GM21825 (cell line): Measurements from ENCODE around the gene SLC22A14.

Experiments used
- ATAC-seq: cut with Tn5 transposase; IDR thresholded peaks from one replicate; pipeline ENCODE4 v1.9.1; 2021; ENCODE audit warnings: mild to moderate bottlenecking, moderate library complexity; ENCODE audit not compliant: unreplicated experiment

SLC22A14 gene

DNA sequence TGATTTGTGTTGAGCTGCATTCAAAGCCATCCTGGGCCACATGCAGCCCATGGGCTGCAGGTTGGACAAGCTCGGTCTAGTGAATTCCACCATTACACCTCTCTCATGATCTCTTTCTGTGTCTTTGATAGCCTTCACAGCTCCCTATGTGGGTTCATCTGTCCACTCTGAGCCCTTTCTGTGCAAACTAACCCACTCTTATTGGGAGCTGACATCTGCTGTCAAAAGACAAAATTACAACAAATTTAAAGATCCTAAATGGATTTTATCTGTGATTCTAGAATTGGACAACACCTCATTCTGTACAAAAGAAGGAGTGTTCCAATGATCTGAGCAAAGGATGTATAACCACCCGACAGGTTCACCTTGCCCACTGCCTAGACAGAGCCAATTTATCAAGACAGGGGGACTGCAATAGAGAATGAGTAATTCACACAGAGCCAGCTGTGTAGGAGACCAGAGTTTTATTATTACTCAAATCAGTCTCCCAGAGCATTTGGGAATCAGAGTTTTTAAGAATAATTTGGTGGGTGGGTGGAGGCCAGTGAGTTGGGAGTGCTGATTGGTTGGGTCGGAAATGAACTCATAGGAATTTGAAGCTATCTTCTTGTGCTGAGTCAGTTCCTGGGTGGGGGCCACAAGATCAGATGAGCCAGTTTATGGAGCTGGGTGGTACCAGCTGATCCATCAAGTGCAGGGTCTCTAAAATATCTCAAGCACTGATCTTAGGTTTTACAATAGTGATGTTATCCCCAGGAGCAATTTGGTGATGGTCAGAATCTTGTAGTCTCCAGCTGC is 61.9 kb downstream of the SLC22A14 start:
- ATAC-seq = no peak

DNA sequence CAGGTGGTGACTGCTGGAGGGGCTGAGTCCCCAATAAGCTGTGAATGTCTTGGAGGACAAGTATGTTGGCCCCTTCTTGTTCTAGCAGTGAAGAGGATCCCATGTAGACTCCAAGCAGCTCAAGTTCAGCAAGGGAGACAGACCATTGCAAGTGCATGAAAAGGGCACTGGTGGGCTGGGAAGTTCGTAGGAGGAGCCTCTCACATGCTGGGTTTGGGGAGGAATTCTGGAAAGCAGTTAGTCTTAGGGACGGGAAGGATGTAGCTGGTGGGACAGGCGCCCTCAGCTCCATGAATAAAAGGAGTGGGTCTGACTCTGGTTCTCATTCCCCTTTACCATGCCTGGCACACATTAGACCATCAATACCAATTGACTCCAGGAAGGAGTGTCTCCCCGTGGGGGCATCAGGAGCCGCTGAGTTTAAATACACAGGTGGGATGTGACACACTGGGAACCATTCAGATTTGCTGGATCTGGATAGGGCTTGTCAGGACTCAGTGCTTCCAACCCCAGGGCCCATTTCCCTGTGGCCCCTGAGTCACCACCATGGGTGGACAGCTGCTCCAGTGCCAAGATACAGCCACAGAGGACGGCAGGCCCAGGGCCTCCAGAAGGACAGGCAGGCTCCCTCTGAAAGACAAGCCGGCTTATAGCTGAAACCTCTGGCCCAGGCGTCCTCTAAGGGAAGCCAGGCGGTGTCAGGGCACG is 63.9 kb downstream of the SLC22A14 start:
- ATAC-seq = peak; percentile 22

DNA sequence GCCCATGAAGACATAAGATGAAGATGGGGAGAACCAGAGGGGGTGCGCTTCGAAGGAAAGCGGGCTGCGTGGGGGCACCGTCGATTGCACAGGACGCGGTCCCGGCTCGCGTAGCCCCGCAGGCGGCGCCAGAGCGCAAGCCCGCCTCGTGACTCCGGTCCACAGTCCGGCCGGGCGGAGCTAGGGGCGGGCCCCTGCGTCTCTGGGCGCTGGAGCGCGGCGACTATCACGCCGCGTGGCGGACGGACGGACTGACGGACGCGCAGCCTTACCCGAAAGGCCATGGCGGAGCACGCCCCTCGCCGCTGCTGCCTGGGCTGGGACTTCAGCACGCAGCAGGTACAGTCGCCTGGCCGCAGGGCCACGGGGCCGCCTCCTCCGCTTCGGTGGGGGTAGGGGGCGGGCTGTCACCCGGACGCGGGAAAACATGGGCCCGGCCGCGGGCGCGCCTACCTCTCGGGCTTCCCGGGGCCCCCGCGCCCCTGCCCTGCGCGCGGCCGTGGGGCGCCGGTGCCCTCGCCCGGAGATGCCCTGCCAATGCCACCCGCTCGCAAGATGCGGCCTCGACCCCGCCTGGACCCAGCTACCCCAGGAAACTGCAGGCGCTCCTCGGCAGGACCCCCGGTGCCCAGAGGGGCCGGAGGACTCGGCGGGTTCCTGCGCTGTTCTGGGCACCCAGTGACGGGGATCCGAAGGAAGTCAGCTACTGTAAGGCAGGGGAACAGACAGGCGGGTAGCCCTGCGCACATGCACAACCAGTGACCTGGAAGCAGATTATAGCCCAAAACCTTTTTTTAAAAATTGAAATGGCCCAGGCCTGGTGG is 64.7 kb downstream of the SLC22A14 start, which contains the start of gene XYLB:
TSS of gene XYLB (plus strand) at position 199 of the 824 bp plus-strand sequence. CDS start at position 283, 84 bp downstream.
- ATAC-seq = peak; percentile 98

DNA sequence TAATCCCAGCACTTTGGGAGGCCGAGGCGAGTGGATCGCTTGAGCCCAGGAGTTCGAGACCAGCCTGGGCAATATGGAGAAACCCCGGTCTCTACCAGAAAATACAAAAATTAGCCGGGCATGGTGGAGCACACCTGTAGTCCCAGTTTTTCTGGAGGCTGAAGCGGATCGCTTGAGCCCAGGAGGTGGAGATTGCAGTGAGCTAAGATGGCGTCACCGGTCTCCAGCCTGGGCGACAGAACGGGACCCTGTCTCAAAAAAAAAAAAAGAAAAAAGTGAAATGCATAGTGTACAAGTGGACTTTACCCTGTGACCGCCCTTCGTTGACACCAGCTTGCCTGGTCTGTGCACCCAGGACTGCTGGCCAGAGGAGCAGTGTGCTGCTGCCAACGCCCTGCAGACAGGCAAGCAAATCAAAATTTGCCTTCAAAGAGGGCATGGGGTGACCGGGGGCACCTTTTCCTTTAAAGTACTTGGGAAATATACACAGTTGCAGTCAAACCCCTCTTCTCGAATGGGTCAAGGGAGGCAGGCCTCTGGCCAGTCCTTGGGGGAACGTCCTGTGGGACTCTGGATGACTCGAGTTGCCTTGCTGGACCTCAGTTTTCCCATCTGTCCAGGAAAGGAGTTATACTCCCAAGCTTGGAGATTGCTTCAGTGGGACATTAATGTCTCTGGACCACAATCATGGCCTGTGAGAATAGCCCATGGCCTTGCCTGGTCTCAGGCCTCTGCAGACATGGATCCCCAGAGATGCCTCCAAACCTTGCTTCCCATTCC is 65.5 kb downstream of the SLC22A14 start:
- no peak for ATAC-seq

DNA sequence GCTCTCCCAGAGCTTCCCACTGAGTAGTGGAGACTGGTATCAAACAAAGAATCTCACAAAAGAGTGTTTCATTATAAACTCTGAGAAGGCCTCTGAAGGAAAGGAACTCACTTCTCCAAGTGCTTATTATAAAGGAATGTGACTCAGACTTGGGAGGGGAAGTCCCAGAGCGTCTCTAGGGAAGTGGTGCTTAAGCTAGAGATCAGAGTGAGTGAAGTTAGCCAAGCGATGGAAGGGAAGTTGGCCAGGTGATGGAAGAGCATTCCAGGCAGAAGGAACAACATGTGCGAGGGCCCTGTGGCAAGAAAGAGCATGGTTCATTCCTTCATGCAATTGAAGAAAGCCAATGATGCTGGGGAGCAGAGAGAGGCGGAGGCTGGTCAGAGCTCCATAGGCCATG is 66.8 kb downstream of the SLC22A14 start:
- ATAC-seq = no peak

DNA sequence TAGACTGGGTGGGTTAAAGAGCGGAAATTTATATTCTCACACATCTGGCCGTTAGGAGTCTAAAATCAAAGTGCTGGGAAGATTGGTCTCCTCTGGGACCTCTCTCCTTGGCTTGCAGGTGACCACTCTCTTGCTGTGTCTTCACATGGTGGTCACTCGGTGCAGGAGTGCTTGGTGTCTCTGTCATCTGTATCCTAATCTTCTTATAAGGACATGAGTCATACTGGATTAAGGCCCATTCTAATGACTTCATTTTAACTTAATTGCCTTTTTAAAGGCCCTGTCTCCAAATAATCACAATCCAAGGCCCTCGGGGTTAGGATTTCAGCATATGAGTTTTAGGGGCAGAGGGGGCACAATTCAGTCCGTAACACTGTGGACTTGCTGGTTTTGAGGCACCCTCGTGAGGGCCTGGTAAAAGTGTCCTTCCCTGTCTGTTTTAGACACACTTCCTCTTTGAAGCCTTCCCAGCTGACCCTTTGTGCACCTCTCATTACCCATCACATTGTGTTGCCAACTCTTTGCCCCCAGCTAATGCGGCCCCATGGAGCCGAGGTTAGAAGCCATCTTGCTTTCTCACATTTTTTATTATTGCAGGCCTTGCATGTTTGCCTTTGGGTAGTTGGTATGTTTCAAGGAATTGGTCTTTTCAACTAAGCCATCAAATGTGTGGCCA is 67.7 kb downstream of the SLC22A14 start:
- no peak for ATAC-seq

DNA sequence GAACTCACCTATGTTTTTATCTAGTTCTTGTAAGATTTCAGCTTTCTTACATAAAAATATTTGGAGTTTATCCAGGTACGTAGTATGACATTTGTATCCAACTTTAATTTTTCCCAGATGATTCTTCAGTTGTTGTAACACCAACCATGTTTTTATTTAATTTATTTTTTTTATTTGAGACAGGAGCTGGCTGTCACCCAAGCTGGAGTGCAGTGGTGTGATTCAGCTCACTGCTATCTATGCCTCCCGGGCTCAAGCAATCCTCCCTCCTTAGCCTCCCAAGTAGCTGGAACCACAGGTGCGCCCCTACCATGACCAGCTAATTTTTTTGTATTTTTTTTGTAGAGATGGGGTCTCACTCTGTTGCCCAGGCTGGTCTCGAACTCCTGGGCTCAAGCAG is 71.1 kb downstream of the SLC22A14 start:
- no peak for ATAC-seq

DNA sequence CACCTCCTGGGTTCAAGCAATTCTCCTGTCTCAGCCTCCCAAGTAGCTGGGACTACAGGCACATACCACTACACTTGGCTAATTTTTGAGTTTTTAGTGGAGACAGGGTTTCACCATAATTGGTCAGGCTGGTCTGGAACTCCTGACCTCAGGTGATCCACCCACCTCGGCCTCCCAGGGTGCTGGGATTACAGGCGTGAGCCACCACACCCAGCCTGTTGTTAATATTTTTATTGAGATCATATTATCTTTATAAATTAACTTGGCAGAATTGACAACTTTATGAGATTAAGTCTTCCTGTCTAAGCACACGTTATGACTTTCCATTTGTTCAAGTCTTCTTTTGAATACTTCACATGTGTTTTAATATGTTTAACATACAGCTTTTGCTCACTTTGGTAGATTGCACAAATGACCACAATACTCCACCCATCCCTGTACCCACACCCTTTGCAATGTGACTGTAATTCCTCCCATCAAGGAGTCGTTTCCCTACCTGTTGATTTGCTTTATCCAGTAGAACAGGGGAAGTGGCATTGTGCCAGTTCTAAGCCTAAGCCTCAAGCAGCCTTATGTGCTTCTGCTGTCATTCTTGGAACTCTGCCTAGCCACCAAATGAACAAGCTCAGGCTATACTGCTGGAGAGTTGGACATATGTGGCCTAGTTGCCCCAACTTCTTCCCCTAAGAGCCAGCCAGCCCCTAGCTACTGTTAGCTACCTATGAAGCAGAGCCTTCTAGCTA is 72.7 kb downstream of the SLC22A14 start:
- ATAC-seq = no peak

DNA sequence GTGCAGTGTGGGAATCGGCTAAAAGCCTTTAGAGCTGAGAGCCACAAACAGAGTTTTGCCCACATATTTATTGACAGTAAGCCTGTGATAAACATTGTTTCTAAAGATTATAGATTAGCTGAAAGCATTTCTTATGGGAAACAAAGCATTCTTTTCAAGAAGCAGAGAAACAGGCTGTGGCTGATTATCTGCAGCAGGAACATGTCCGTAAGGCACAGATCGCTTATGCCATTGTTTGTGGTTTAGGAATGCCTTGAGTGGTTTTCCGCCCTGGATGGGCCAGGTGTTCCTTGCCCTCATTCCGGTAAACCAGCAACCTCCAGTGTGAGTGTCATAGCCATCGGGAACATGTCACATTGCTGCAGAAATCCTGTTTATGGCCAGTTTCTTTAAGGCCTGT is 76.9 kb downstream of the SLC22A14 start:
- ATAC-seq = no peak

DNA sequence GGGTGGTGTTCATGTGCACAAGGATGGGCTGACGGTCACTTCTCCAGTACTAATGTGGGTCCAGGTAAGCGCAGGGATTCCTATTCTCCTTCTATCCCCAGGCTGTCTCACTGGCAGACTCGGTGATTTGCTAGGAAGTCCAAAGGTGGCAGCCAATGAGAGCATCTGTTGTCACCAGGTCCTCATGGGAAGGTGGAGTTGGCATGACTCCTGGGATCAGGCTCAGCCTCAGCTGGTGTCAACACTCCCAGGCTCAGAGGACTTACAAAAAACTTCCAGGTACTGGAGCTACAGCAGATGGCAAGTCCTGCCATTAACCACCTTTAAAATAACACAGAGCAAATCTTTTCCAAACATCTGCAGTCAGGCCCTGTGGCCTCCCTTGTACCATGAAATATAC is 78.3 kb downstream of the SLC22A14 start:
- ATAC-seq = no peak

DNA sequence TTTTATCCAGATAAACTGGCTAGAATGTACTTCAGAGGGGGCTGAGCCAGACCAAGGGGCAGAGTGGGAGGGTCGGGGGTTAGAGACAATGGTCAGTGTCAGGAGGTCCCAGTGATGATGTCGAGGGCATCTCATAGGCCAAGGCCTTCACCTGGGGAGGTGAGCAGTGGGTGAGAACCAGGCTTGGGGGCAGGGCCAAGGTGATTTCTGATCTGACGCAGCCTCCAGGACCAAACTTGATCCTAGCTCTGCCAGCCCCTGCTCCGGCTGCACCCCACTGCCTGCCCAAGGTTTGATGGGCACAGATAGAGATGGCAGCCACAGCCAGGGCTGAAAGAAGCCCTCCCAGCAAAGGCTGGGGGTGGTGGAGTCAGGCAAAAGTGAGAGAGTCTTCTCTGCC is 79.4 kb downstream of the SLC22A14 start:
- ATAC-seq = no peak

DNA sequence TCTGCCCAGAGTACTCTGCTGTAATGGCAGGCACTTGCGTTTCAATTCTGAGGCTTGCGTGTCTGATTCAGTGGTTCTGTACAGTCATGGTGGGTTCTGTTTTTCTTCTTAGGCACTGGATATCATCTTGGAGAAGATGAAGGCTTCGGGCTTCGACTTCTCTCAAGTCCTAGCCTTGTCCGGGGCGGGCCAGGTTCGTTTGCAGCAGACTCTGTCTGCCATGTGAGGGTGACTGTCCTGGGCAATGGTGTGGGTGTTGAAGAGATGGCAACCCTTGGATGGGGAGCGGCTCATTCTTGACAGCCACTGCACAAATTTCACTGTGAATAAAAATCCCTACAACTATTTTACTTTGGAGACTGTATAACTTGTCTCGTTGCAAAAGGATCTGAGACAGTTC is 80.7 kb downstream of the SLC22A14 start:
- ATAC-seq = no peak

DNA sequence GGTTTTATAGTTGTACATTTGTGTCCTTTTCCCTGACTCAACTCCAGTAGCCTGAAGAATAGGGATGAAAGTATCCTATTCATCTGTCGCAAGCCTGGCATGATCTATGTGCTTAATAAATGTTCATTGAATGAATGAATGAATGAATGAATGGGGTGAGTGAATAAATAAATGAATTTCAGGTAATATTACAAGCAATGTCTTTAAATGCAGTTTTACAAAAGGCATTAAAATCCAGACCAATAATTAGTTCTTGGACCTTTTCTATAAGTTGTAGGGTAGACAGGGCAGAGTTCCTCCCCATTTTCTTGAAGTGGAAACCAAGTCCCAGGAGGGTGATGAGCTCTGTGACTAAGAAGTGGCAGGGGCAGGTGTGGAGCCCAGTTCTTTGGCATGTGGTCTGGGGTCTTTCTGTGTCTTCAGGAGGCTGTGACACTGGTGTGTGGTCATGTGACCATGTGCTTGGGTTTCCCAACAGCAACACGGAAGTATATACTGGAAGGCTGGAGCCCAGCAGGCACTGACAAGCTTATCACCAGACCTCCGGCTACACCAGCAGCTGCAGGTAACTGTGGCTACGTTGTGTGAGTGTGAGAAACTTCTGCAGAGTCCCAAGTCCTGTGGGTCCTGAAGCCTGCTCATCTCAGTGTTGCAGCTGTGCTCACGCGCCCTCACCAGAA is 82.8 kb downstream of the SLC22A14 start:
- ATAC-seq = no peak

DNA sequence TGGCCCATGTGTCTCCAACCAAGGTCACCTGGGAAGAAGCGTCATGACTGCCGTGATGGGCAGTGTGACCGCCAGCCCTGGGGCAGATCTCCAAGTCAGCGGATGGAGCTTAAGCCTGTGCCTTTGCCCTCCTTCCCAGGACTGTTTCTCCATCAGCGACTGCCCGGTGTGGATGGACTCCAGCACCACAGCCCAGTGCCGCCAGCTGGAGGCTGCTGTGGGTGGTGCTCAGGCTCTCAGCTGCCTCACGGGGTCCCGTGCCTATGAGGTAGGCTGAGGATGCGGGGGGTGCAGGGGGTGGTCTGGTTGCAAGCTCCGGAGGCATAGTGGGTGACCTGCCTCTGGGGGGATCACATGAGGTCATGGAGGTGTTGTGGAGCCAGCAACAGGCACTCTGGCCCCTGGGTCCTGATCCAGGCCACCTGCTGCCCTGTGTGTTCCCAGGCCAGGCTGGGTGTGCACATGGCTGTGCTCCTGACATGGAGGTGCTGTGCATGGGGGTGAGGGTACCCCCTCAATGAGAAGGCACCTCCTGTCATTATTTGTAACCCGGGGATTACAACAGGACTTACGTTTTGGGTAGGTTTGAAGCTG is 83.5 kb downstream of the SLC22A14 start:
- ATAC-seq = no peak

DNA sequence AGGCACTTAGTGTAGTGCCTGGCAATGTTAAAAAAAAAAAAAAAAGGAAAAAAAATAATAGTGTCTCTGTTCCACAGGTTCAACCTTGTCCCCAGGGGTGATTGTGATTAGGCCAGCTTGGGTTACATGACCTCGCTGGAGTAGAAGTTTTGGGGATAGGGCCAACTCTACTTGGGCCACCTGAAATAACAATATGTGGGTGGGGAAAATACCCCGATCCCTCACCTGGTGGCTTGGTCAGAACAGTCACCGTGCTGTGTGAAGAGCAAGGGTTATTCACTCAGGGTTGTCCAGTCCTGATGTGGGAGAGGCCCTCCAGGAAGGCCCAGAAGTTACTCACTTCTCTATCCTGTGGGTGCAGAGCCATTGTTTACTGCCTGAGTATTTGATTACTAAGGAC is 84.0 kb downstream of the SLC22A14 start:
- ATAC-seq = no peak

DNA sequence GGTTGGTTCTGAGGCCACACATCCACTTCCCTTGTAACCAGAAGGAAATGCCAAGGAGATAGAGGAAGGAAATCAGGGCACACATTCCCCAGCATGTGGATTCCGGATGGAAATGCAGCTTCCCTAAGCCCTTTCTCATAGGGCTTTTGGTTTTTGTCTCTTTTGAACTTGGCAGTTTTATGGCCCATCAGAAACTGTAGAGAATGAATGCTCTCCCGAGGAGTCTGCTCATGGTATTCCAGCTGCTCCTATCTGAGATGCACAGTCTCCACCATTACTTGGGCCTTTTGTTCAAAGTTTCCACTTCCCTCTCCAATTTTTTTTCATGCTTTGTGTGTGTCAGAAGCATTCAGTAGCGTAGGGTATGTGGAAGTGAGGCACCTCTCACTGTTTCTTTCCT is 85.7 kb downstream of the SLC22A14 start:
- no peak for ATAC-seq
